Fibroblast of pulmonary artery (primary cell): ENCODE results near the gene ANO8.
A peak's percentile ranks its signal among the peaks of the same experiment; 100 is the strongest.

Experiments used
- DNase-seq: peaks from one replicate; pipeline ENCODE4 v3.0.0-alpha.2; 2010; ENCODE audit warnings: low read depth
- H3K4me3 ChIP-seq: replicated peaks from 2 replicates; pipeline ENCODE4 v1.5.1; 2011; ENCODE audit warnings: low read depth, mild to moderate bottlenecking, control low read depth, low read length, moderate library complexity
- CTCF ChIP-seq: IDR thresholded peaks from 2 replicates; pipeline ENCODE4 v1.5.1; 2011; ENCODE audit warnings: mild to moderate bottlenecking, control low read depth, low read length, inconsistent platforms; ENCODE audit errors: missing control alignments

ANO8 gene

GRCh38 chr19:17334414-17335409 lies at the start of gene ANO8:
ANO8 (minus strand) TSS chr19:17334855; CDS start chr19:17334670, 185 bp downstream.
- no peak for TF ChIP-seq CTCF
- H3K4me3 ChIP-seq: peak within 1 kb of the TSS; percentile 60
- DNase-seq: peak; percentile 99

DNA sequence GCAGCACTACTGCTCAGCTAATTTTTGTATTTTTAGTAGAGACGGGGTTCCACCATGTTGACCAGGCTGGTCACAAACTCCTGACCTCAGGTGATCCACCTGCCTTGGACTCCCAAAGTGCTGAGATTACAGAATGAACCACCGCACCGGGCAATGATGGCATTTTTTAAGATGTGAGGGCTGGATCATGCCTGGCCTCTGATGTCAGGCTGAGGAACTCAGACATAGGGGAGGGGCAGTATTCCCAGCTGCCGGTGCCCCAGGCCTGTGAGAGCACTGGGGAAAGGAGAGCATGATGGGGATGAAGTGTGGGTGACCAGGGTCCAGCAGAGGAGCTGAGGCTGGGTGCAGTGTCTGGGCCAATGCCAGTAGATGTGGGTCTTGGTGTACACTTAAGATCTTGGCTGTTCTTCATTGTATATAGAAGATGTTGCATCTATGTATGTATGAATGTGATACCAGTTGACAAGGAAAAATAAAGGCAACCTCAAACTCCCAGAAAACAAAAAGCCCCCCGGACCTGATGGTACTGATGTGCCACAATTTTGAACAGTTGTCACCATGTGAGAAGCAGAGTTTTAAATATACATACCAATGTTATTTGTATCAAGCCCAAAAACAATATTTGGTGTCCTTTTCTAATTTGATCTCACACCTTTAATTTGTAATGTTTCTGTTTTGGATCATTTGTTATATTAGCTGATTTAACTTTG lies 45.9 kb upstream of the ANO8 start:
- DNase-seq: no peak
- no peak for TF ChIP-seq CTCF

DNA sequence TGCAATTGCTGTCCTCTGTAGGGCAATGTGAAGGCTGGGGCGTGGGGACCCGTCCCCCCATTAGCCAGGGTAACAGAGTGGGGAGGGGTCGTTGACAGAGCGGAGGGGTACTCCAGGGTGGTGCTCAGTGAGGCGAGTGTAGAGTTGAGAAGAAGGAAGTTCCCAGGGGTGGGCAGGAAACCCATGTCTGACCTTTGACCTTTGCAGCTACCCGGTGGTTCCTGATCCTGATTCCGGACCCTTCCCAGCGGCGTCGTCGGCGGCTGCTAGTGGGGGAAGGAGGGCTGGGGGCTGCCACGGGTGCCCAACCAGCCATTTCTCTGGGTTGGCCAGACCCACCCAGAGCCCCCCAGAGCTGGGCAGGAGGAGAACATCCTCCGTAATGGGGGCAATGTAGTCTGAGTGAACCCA lies 44.6 kb upstream of the ANO8 start:
- DNase-seq: no peak

More for the DNA sequence above, 45.9 kb upstream of the ANO8 start:
- H3K4me3 ChIP-seq: no peak overlapping the region

DNA sequence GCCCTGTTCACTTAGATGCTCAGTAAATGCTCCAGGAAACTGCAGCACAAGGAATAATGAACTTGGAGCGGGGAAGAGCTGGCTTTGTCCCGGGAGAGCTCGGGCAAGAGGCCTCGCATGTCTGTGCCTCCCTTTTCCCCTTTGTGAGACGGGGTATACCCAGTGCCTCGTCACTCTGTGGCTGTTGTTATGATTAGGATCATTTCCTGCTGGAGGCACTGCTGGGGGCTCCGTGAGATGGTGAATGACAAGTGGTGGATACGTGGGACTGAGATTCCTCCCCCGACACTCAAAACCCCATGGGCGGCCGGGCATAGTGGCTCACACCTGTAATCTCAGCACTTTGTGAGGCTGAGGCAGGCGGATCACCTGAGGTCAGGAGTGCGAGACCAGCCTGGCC lies 43.6 kb upstream of the ANO8 start:
- H3K4me3 ChIP-seq: no peak overlapping the region
- no peak for TF ChIP-seq CTCF
- DNase-seq: no peak

More for the DNA sequence above, 44.6 kb upstream of the ANO8 start:
- TF ChIP-seq CTCF: no peak
- H3K4me3 ChIP-seq: no peak overlapping the region

GRCh38 chr19:17376935-17377600 lies 42.4 kb upstream of the ANO8 start, which contains the start of gene PLVAP:
PLVAP (minus strand) TSS chr19:17377342; CDS start chr19:17377288, 54 bp downstream.
- TF ChIP-seq CTCF: no peak
- no peak within 1 kb of the TSS for H3K4me3 ChIP-seq

DNA sequence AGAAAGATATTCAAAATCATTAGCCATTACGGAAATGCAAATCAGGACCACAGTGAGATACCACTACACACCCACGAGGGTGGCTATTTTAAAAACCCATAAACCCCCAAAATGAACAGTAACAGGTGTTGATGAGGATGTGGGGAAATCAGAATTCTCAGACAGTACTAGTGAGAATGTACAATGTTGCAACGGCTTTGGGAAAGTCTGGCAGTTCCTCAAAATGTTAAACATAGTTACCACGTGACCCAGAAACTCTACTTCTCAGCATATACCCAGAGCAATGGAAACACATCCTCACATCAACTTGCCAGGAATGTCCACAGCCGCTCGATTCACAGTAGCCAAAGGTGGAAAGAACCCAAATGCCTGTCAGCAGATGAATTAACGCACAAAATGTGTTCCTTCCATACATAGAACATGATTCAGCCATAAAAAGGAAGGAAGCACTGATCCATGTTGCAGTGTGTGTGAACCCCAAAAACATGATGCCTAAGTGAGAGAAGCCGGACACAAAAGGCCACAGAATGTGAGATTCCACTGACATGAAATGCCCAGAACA lies 35.5 kb upstream of the ANO8 start:
- DNase-seq: peak; percentile 84
- no peak overlapping the region for H3K4me3 ChIP-seq
- TF ChIP-seq CTCF: no peak

More at GRCh38 chr19:17376935-17377600, 42.4 kb upstream of the ANO8 start, which contains the start of gene PLVAP:
- no peak for DNase-seq
